H1 (cell line): ENCODE results near the gene UGT1A9. TPM values are rescaled to one million over a fixed set of nuclear protein-coding genes. Genes with fewer than 3 reads are reported as not detected.

Experiments used
- CTCF ChIA-PET: fragments of 300-600 bp; sonication (Branson Sonifier 250); formaldehyde crosslinking; loops from one replicate; lab custom pipeline; 2021; ENCODE audit not compliant: partially characterized antibody; lab: Charles Lee
- POLR2A ChIA-PET: fragments of 300-600 bp; sonication (Branson Sonifier 250); formaldehyde crosslinking; loops from one replicate; lab custom pipeline; 2021; ENCODE audit warnings: inconsistent platforms; ENCODE audit not compliant: partially characterized antibody; lab: Charles Lee
- DNase-seq, 2 experiments: peaks; one replicate each; pipeline versions ENCODE4 v3.0.0 to v3.0.0-alpha.2; 2010 to 2022; ENCODE audit warnings: low spot score in 2 of 2, low read depth in 1 of 2, mixed read lengths in 1 of 2
- FAIRE-seq: peaks from 2 replicates; lab custom pipeline; 2011; peaks lifted over from hg19 to GRCh38; lab: Jason Lieb, UNC
- H2AFZ ChIP-seq: 2 replicates; pipeline ENCODE4 v1.8.1; 2012; ENCODE audit warnings: low read length, inconsistent platforms
- H2AK5ac ChIP-seq: 2 replicates; pipeline ENCODE4 v1.6.1; 2013; ENCODE audit warnings: low read depth, low read length
- H2BK120ac ChIP-seq: replicated peaks from 2 replicates; pipeline ENCODE3; 2013; ENCODE audit warnings: low read depth, low read length, inconsistent platforms
- H2BK12ac ChIP-seq: 2 replicates; pipeline ENCODE4 v1.6.1; 2013; ENCODE audit warnings: low read depth, low read length
- H2BK15ac ChIP-seq: 2 replicates; pipeline ENCODE4 v1.6.1; 2013; ENCODE audit warnings: low read length
- H2BK20ac ChIP-seq: 2 replicates; pipeline ENCODE4 v1.6.1; 2013; ENCODE audit warnings: low read length
- H2BK5ac ChIP-seq: 2 replicates; pipeline ENCODE4 v1.6.1; 2013; ENCODE audit warnings: low read depth, low read length
- H3K14ac ChIP-seq: 2 replicates; pipeline ENCODE4 v1.6.1; 2013; ENCODE audit warnings: inconsistent platforms; ENCODE audit not compliant: insufficient read length
- H3K18ac ChIP-seq: 2 replicates; pipeline ENCODE4 v1.6.1; 2013; ENCODE audit warnings: low read length; ENCODE audit errors: extremely low read depth
- H3K23ac ChIP-seq: 2 replicates; pipeline ENCODE4 v1.6.1; 2013; ENCODE audit warnings: inconsistent platforms; ENCODE audit not compliant: insufficient read length
- H3K23me2 ChIP-seq: 2 replicates; pipeline ENCODE4 v1.6.1; 2013; ENCODE audit warnings: low read depth, low read length
- H3K27ac ChIP-seq: 2 replicates; pipeline ENCODE4 v1.6.1; 2011; ENCODE audit warnings: low read depth, low read length, inconsistent platforms
- H3K27me3 ChIP-seq, 4 experiments: replicated peaks in 1 of 4; 1 replicate in 1 of 4; 2 replicates in 3 of 4; pipeline versions ENCODE4 v1.6.1 to v1.8.1; 2011 to 2013; ENCODE audit warnings: low read length in 3 of 4, mild to moderate bottlenecking in 3 of 4, inconsistent platforms in 2 of 4, mixed read lengths in 2 of 4, moderate library complexity in 1 of 4; ENCODE audit not compliant: control insufficient read depth in 3 of 4, insufficient read depth in 3 of 4; ENCODE audit errors: extremely low read depth in 1 of 4
- H3K36me3 ChIP-seq, 4 experiments: 2 replicates each; pipeline versions ENCODE4 v1.6.1 to v1.8.1; 2011 to 2013; ENCODE audit warnings: mild to moderate bottlenecking in 4 of 4, low read length in 3 of 4, moderate library complexity in 2 of 4, control low read depth in 1 of 4, inconsistent platforms in 1 of 4; ENCODE audit not compliant: insufficient read depth in 4 of 4, control insufficient read depth in 2 of 4
- H3K4ac ChIP-seq: replicated peaks from 2 replicates; pipeline ENCODE3; 2013; ENCODE audit warnings: low read length, low read depth, mixed read lengths, inconsistent platforms; ENCODE audit not compliant: insufficient read length
- H3K4me1 ChIP-seq, 4 experiments: replicated peaks in 1 of 4; 1 replicate in 1 of 4; 2 replicates in 3 of 4; pipeline versions ENCODE4 v1.6.1 to v1.8.1; 2011 to 2013; ENCODE audit warnings: low read length in 3 of 4, inconsistent platforms in 2 of 4, mixed read lengths in 1 of 4; ENCODE audit not compliant: insufficient read depth in 4 of 4, control insufficient read depth in 3 of 4
- H3K4me2 ChIP-seq, 2 experiments: 2 replicates each; pipeline versions ENCODE4 v1.6.1 to v1.8.1; 2011 to 2013; ENCODE audit warnings: low read depth in 2 of 2, low read length in 2 of 2, control low read depth in 1 of 2, inconsistent platforms in 1 of 2, mild to moderate bottlenecking in 1 of 2; ENCODE audit not compliant: insufficient read depth in 1 of 2
- H3K4me3 ChIP-seq, 4 experiments: fragments of 200-600, 300-600 bp in 1 of 4; sonication (generic), shearing (Covaris generic), sonication (Bioruptor Twin) in 1 of 4; 2 replicates each; pipeline versions ENCODE4 v1.5.1 to v1.8.1; 2011 to 2016; ENCODE audit warnings: low read length in 4 of 4, low read depth in 3 of 4, control low read depth in 2 of 4, inconsistent platforms in 2 of 4, mild to moderate bottlenecking in 2 of 4, mixed read lengths in 1 of 4, moderate library complexity in 1 of 4; ENCODE audit not compliant: insufficient read depth in 2 of 4; ENCODE audit errors: extremely low read depth in 1 of 4
- H3K56ac ChIP-seq: replicated peaks from 2 replicates; pipeline ENCODE3; 2013; ENCODE audit warnings: low read depth, mild to moderate bottlenecking, mixed read lengths, low read length, inconsistent platforms; ENCODE audit not compliant: insufficient read length
- H3K79me1 ChIP-seq: 2 replicates; pipeline ENCODE4 v1.6.1; 2013; ENCODE audit warnings: low read depth, low read length, control low read depth
- H3K79me2 ChIP-seq, 2 experiments: 2 replicates each; pipeline versions ENCODE4 v1.6.1 to v1.8.1; 2012 to 2013; ENCODE audit warnings: low read length in 2 of 2, mild to moderate bottlenecking in 2 of 2, inconsistent platforms in 1 of 2; ENCODE audit not compliant: insufficient read depth in 2 of 2, control insufficient read depth in 1 of 2
- H3K9ac ChIP-seq, 4 experiments: replicated peaks in 1 of 4; 1 replicate in 1 of 4; 2 replicates in 3 of 4; pipeline versions ENCODE4 v1.6.1 to v1.8.1; 2011 to 2013; ENCODE audit warnings: low read depth in 3 of 4, low read length in 3 of 4, control low read depth in 2 of 4, mild to moderate bottlenecking in 2 of 4, moderate library complexity in 2 of 4, inconsistent platforms in 1 of 4; ENCODE audit errors: extremely low read depth in 1 of 4
- H3K9me3 ChIP-seq, 2 experiments: 2 replicates each; pipeline versions ENCODE4 v1.6.1 to v1.8.1; 2012 to 2013; ENCODE audit warnings: mild to moderate bottlenecking in 2 of 2, moderate library complexity in 2 of 2, control low read depth in 1 of 2, inconsistent platforms in 1 of 2, low read depth in 1 of 2, low read length in 1 of 2, mixed read lengths in 1 of 2; ENCODE audit not compliant: insufficient read depth in 2 of 2
- H4K20me1 ChIP-seq, 2 experiments: replicated peaks in 1 of 2; 2 replicates each; pipeline versions ENCODE3 to v1.8.1; 2011 to 2013; ENCODE audit warnings: inconsistent platforms in 2 of 2, low read length in 2 of 2, mild to moderate bottlenecking in 1 of 2; ENCODE audit not compliant: insufficient read depth in 2 of 2, control insufficient read depth in 1 of 2
- H4K5ac ChIP-seq: 2 replicates; pipeline ENCODE4 v1.6.1; 2013; ENCODE audit warnings: low read length, low read depth, mixed read lengths, inconsistent platforms; ENCODE audit not compliant: insufficient read length
- H4K8ac ChIP-seq: 2 replicates; pipeline ENCODE4 v1.8.0; 2013; ENCODE audit warnings: mild to moderate bottlenecking, moderate library complexity, low read length, inconsistent platforms; ENCODE audit not compliant: insufficient read depth; ENCODE audit errors: extremely low read depth
- H4K91ac ChIP-seq: replicated peaks from 2 replicates; pipeline ENCODE3; 2013; ENCODE audit warnings: low read length, mixed read lengths, inconsistent platforms; ENCODE audit not compliant: insufficient read length
- RBBP5 ChIP-seq: IDR thresholded peaks from 2 replicates; pipeline ENCODE4 v1.7.1; 2012; ENCODE audit warnings: low read depth, mild to moderate bottlenecking, inconsistent platforms, low read length, moderate library complexity, borderline replicate concordance
- WGBS, 2 experiments: shearing (Covaris generic) in 1 of 2; methylation state at CpG; one replicate each; pipeline versions ENCODE4 v1.1.6 to v1.1.7; 2013 to 2015; ENCODE audit warnings: low lambda C conversion rate in 2 of 2, mixed read lengths in 2 of 2, inconsistent platforms in 1 of 2, low coverage in 1 of 2, missing lambda C conversion rate in 1 of 2; ENCODE audit not compliant: insufficient replicate concordance in 2 of 2, insufficient coverage in 1 of 2, insufficient read length in 1 of 2; ENCODE audit errors: extremely low coverage in 1 of 2, missing lambda C conversion rate in 1 of 2; 5-methylcytosine and 5-hydroxymethylcytosine counted together
- polyA plus RNA-seq, 7 experiments: library from polyadenylated mRNA; depleted of rRNA in 3 of 7; stranded (reverse) in 5 of 7; unstranded in 2 of 7; fragments of >200 nt in 5 of 7; fragments of 200-250 nt in 2 of 7; gene quantifications; 1 replicate in 5 of 7; 2 replicates in 1 of 7; 4 replicates in 1 of 7; pipeline versions ENCODE4 v1.2.1 to v1.2.3, GENCODE V29; 2011 to 2013; ENCODE audit warnings: missing spikeins in 2 of 7, mixed read lengths in 2 of 7
- total RNA-seq: library from RNA; stranded (reverse); fragmentation: NEBNext Ultra II Directional; extraction: Animal tissue kit (Norgen Biotek cat#: 25700); gene quantifications from 2 replicates; pipeline ENCODE4 v1.2.1, GENCODE V29; 2021

Gene UGT1A9
- total and polyA plus RNA-seq, 2 of the 8 experiments (the other 6 are each of a cell fraction or from before 2014, with no cell fraction given) = not detected

- 96% methylated on average over 4 of the region's 4 CpGs; no CpG with 5 or more reads in 1 of the 2 experiments for WGBS, 2 experiments
- no peak within 1 kb of the TSS for H2BK20ac ChIP-seq
- H4K5ac ChIP-seq = no peak within 1 kb of the TSS
- no peaks in the 10 kb centered on the region for H4K20me1 ChIP-seq
- H3K27ac ChIP-seq = no peak within 1 kb of the TSS
- peaks cover 0 to 2% of the 10 kb centered on the region in 2 experiments; a peak in 1 of 4 replicates for H3K9me3 ChIP-seq
- H2BK5ac ChIP-seq = no peak within 1 kb of the TSS
- no peaks in the 10 kb centered on the region for H3K27me3 ChIP-seq
- H2BK120ac ChIP-seq = no peak within 1 kb of the TSS
- H3K36me3 ChIP-seq = no peaks in the 10 kb centered on the region
- no peaks in the 10 kb centered on the region for H3K79me2 ChIP-seq
- H4K8ac ChIP-seq = no peak within 1 kb of the TSS
- FAIRE-seq = no peak
- H2AFZ ChIP-seq = no peak within 1 kb of the TSS
- no peak within 1 kb of the TSS for H3K4ac ChIP-seq
- DNase-seq = no peak
- no peak within 1 kb of the TSS for H3K9ac ChIP-seq
- H3K4me1 ChIP-seq = peaks cover 0 to 8% (median 2%) of the 10 kb centered on the region in 4 experiments; a peak in 1 of 7 replicates
- no peak within 1 kb of the TSS for H3K18ac ChIP-seq
- H3K79me1 ChIP-seq = no peaks in the 10 kb centered on the region
- no peak within 1 kb of the TSS for H2AK5ac ChIP-seq
- no peak within 1 kb of the TSS for H3K4me2 ChIP-seq
- ChIA-PET POLR2A (no interaction called here), CTCF (interaction anchor here (2.7 kb wide), 1 partner anchor 18 kb away, joined by 19 read pairs; no protein-coding TSS in a partner anchor)
- H3K4me3 ChIP-seq = no peak within 1 kb of the TSS
- no peak within 1 kb of the TSS for H4K91ac ChIP-seq
- no peak within 1 kb of the TSS for H3K14ac ChIP-seq
- no peak within 1 kb of the TSS for H3K23ac ChIP-seq
- no peak for TF ChIP-seq RBBP5
- peaks cover 2% of the 10 kb centered on the region; the same call in 1 of the 2 replicates for H3K23me2 ChIP-seq
- H3K56ac ChIP-seq = no peak within 1 kb of the TSS
- no peak within 1 kb of the TSS for H2BK12ac ChIP-seq
- no peak within 1 kb of the TSS for H2BK15ac ChIP-seq
Measured at GRCh38 chr2:233692648-233693047, 20.9 kb downstream of the UGT1A9 start, which contains the start of gene UGT1A6. TSS of gene UGT1A6 (plus strand) at chr2:233692890. CDS start at chr2:233693005, 115 bp downstream.
